Kidney (tissue), 14 donors: ENCODE results near the gene DDX51. TPM values are rescaled to one million over a fixed set of nuclear protein-coding genes. Genes with fewer than 3 reads are reported as not detected.
A peak's percentile ranks its signal among the peaks of the same experiment; 100 is the strongest.

Source experiments
- DNase-seq, 5 donors: peaks; one replicate each; pipeline ENCODE4 v3.0.0-alpha.2; 2013 to 2020
- FAIRE-seq: peaks from 2 replicates; lab custom pipeline; 2012; peaks lifted over from hg19 to GRCh38; lab: Jason Lieb, UNC
- H3K27ac ChIP-seq, 2 donors: one replicate each; pipeline ENCODE4 v1.7.0; 2013; ENCODE audit warnings: low read depth in 2 of 2, low read length in 2 of 2, inconsistent platforms in 1 of 2
- H3K27me3 ChIP-seq: one replicate; pipeline ENCODE4 v1.7.1; 2013; ENCODE audit warnings: low read length, inconsistent platforms; ENCODE audit not compliant: control insufficient read depth, insufficient read depth
- H3K36me3 ChIP-seq, 3 donors: one replicate each; pipeline versions ENCODE4 v1.7.0 to v1.7.1; 2013; ENCODE audit warnings: low read length in 3 of 3, control low read depth in 1 of 3, inconsistent platforms in 1 of 3; ENCODE audit not compliant: insufficient read depth in 3 of 3, control insufficient read depth in 2 of 3
- H3K4me1 ChIP-seq, 3 donors: one replicate each; pipeline versions ENCODE4 v1.7.0 to v1.7.1; 2013; ENCODE audit warnings: low read length in 3 of 3, inconsistent platforms in 1 of 3, low read depth in 1 of 3; ENCODE audit not compliant: control insufficient read depth in 2 of 3, insufficient read depth in 2 of 3
- H3K4me3 ChIP-seq, 3 donors: one replicate each; pipeline versions ENCODE4 v1.7.0 to v1.8.1; 2013; ENCODE audit warnings: low read length in 3 of 3, control low read depth in 1 of 3, inconsistent platforms in 1 of 3
- H3K9ac ChIP-seq, 3 donors: one replicate each; pipeline versions ENCODE4 v1.7.0 to v1.7.1; 2013; ENCODE audit warnings: low read length in 3 of 3, control low read depth in 1 of 3, inconsistent platforms in 1 of 3
- H3K9me3 ChIP-seq, 3 donors: one replicate each; pipeline versions ENCODE4 v1.7.0 to v1.7.1; 2013; ENCODE audit warnings: low read length in 3 of 3, control low read depth in 1 of 3, inconsistent platforms in 1 of 3; ENCODE audit not compliant: control insufficient read depth in 2 of 3, insufficient read depth in 1 of 3
- intact Hi-C: fragments of 100-400 bp; cut with DNase I; formaldehyde crosslinking; loops from one replicate; pipeline ENCODE4 v1.11.1; 2022
- polyA plus RNA-seq: library from polyadenylated mRNA; stranded (reverse); fragments of 350-450 nt; fragmentation: Illumina TruSeq; extraction: RNeasy Lipid Tissue Mini Kit (QIAGEN cat#74804); gene quantifications from one replicate; pipeline ENCODE4 v1.2.3, GENCODE V29; 2014; ENCODE audit warnings: low read depth, low replicate concordance; ENCODE audit not compliant: insufficient read depth
- total RNA-seq: library from RNA; stranded (reverse); fragmentation: NEBNext Ultra II Directional; extraction: Animal tissue kit (Norgen Biotek cat#: 25700); gene quantifications from one replicate; pipeline ENCODE4 v1.2.1, GENCODE V29; 2021
- TF ChIP-seq, protein P1 (sequence below): IDR thresholded peaks from 3 replicates; pipeline ENCODE4 v1.5.1; 2012; ENCODE audit warnings: mild to moderate bottlenecking, moderate library complexity, borderline replicate concordance; ENCODE audit not compliant: insufficient read depth; ENCODE audit errors: extremely low read depth
- donor health status: control.
- donor health status: control.
- donor health status: control.
- donor health status: control.
- donor health status: control.
- donor health status: DM: yes; HTN: yes; CAD: no.
- donor health status: Normal renal cell carcinoma (clear cell type).

Gene DDX51
- total and polyA plus RNA-seq, 2 donors from 2014 or later: 10.3 to 19.6 TPM

- intact Hi-C loops: no loop called here
- H3K9ac ChIP-seq: no peak overlapping the region
- peaks cover 0 to 8% (median 6%) of the 10 kb centered on the region in 3 donors for H3K4me1 ChIP-seq
- H3K36me3 ChIP-seq: no peaks in the 10 kb centered on the region
- H3K27me3 ChIP-seq: no peaks in the 10 kb centered on the region
- DNase-seq (no peak), FAIRE-seq (no peak)
- no peak overlapping the region for H3K27ac ChIP-seq
- peaks cover 0 to 5% (median 4%) of the 10 kb centered on the region in 3 donors for H3K9me3 ChIP-seq
- peak overlapping the region in 1 of 3 donors; percentile 65 for H3K4me3 ChIP-seq
- TF ChIP-seq, protein P1, sequence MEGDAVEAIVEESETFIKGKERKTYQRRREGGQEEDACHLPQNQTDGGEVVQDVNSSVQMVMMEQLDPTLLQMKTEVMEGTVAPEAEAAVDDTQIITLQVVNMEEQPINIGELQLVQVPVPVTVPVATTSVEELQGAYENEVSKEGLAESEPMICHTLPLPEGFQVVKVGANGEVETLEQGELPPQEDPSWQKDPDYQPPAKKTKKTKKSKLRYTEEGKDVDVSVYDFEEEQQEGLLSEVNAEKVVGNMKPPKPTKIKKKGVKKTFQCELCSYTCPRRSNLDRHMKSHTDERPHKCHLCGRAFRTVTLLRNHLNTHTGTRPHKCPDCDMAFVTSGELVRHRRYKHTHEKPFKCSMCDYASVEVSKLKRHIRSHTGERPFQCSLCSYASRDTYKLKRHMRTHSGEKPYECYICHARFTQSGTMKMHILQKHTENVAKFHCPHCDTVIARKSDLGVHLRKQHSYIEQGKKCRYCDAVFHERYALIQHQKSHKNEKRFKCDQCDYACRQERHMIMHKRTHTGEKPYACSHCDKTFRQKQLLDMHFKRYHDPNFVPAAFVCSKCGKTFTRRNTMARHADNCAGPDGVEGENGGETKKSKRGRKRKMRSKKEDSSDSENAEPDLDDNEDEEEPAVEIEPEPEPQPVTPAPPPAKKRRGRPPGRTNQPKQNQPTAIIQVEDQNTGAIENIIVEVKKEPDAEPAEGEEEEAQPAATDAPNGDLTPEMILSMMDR: no peak
Measured at GRCh38 chr12:132190834-132191500, 46.8 kb upstream of the DDX51 start.

GRCh38 chr12:132190012-132190755, 46.1 kb upstream of the DDX51 start:
- DNase-seq: no peak
- intact Hi-C loops: no loop called here
- peak overlapping the region in 1 of 2 donors; percentile 22 for H3K27ac ChIP-seq
- no peaks in the 10 kb centered on the region for H3K27me3 ChIP-seq
- FAIRE-seq: no peak
- H3K4me3 ChIP-seq: peak overlapping the region; percentile 20 to 65 (median 39)
- TF ChIP-seq, protein P1: no peak
- peak overlapping the region in 1 of 3 donors; percentile 58 for H3K9ac ChIP-seq
- peaks cover 0 to 8% (median 6%) of the 10 kb centered on the region in 3 donors for H3K4me1 ChIP-seq
- no peaks in the 10 kb centered on the region for H3K36me3 ChIP-seq
- H3K9me3 ChIP-seq: peaks cover 0 to 8% (median 4%) of the 10 kb centered on the region in 3 donors

GRCh38 chr12:132189378-132190011, 45.4 kb upstream of the DDX51 start:
- DNase-seq (peak; percentile 81 to 97 (median 88)), FAIRE-seq (no peak)
- peak overlapping the region; percentile 26 to 65 (median 49) for H3K4me3 ChIP-seq
- intact Hi-C loops: no loop called here
- no peaks in the 10 kb centered on the region for H3K36me3 ChIP-seq
- TF ChIP-seq, protein P1: peak; percentile 2
- H3K27ac ChIP-seq: peak overlapping the region; percentile 22 to 48
- peak overlapping the region in 2 of 3 donors; percentile 15 to 61 for H3K9ac ChIP-seq
- peaks cover 0 to 8% (median 6%) of the 10 kb centered on the region in 3 donors for H3K4me1 ChIP-seq
- H3K27me3 ChIP-seq: no peaks in the 10 kb centered on the region
- H3K9me3 ChIP-seq: peaks cover 0 to 9% (median 4%) of the 10 kb centered on the region in 3 donors
